ENCODE results near the gene KCNQ1.

DNA sequence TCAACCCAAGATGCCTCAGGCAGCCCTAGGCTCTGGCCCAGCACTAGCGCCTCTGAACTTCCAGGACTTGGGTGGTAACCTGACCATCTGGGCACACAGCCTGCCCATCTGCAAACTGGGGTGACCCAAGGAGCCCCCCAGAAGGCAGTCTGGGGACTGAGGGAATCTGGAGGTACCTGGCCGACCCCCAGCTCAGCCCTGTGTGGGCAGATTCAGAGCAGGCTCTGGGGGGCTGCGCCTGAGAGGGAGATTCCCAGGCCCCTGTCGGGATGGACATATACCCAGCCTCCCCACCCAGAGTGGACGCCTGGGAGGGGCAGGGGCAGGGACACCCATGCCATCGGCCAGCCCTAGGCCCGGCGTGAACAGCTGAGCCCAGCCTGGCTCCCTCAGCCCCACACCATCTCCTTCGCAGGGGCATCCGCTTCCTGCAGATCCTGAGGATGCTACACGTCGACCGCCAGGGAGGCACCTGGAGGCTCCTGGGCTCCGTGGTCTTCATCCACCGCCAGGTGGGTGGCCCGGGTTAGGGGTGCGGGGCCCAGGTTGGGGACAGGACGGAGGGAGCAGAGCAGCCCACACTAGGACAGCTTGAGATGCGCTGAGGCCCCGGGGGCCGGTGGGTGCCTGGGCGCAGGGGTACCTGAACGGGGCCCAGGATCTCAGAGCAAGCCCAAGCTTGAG is 126.9 kb downstream of the KCNQ1 start:
- TF ChIP-seq ZZZ3 (CRISPR knock-in tag; IDR thresholded peaks at IDR 0.05; ENCODE audit: borderline replicate concordance): no peak
- TF ChIP-seq, protein P1, sequence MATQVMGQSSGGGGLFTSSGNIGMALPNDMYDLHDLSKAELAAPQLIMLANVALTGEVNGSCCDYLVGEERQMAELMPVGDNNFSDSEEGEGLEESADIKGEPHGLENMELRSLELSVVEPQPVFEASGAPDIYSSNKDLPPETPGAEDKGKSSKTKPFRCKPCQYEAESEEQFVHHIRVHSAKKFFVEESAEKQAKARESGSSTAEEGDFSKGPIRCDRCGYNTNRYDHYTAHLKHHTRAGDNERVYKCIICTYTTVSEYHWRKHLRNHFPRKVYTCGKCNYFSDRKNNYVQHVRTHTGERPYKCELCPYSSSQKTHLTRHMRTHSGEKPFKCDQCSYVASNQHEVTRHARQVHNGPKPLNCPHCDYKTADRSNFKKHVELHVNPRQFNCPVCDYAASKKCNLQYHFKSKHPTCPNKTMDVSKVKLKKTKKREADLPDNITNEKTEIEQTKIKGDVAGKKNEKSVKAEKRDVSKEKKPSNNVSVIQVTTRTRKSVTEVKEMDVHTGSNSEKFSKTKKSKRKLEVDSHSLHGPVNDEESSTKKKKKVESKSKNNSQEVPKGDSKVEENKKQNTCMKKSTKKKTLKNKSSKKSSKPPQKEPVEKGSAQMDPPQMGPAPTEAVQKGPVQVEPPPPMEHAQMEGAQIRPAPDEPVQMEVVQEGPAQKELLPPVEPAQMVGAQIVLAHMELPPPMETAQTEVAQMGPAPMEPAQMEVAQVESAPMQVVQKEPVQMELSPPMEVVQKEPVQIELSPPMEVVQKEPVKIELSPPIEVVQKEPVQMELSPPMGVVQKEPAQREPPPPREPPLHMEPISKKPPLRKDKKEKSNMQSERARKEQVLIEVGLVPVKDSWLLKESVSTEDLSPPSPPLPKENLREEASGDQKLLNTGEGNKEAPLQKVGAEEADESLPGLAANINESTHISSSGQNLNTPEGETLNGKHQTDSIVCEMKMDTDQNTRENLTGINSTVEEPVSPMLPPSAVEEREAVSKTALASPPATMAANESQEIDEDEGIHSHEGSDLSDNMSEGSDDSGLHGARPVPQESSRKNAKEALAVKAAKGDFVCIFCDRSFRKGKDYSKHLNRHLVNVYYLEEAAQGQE (IDR thresholded peaks at IDR 0.05; ENCODE audit: borderline replicate concordance in 1 of 2, low read depth in 1 of 2, low read length in 2 of 2): no peak
- no peak for TF ChIP-seq EZH2 (conservative IDR thresholded peaks at IDR 0.05; ENCODE audit: low read depth, low read length)
- TF ChIP-seq BHLHE40 (IDR thresholded peaks at IDR 0.05; ENCODE audit: low read length): no peak

All from HepG2 (cell line).